ENCODE data around the gene FOXE3.
"Not testable (repeated sequence)": the region's sequence is repeated elsewhere in the genome, so short reads cannot be mapped to it uniquely, and the experiment has no call there.

The FOXE3 gene

GRCh38 chr1:47450606-47451005, 34.5 kb downstream of the FOXE3 start:
- no peak for DNase-seq

DNA sequence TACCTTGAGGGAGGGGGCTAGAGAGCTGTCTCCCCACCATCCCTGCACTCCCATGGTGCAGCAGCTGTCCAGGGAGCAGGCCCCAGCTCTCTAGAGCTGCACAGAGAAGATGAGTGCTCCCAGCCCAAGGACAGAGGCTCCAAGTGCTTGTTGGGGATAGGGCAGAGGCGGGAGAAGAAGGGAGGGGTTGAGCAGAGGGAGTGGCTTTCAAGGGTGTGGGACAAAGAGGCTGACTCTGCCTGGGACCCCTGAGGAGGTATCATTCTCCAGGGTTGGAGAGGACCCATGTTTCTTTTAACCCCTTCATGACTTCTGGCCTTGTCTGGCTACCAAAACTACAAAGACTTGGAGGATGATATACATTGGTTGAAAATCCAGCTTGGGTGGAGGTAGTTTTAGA, 36.3 kb downstream of the FOXE3 start:
- no peak for DNase-seq

- DNase-seq: not testable (repeated sequence)
Measured at GRCh38 chr1:47453910-47454309, 37.8 kb downstream of the FOXE3 start.

DNA sequence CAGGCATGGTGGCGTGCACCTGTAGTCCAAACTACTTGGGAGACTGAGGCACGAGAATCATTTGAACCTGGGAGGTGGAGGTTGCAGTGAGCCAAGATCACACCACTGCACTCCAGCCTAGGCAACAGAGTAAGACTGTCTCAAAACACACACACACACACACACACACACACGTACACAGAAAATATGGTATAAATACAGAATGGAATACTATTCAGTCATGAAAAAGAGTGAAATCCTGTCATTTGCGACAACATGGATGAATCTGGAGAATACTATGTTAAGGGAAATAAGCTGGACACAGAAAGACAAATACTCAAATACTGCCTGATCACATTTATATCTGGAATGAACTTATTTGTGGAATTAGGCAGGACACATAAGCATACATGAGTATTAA, 40.2 kb downstream of the FOXE3 start:
- no peak for DNase-seq

DNA sequence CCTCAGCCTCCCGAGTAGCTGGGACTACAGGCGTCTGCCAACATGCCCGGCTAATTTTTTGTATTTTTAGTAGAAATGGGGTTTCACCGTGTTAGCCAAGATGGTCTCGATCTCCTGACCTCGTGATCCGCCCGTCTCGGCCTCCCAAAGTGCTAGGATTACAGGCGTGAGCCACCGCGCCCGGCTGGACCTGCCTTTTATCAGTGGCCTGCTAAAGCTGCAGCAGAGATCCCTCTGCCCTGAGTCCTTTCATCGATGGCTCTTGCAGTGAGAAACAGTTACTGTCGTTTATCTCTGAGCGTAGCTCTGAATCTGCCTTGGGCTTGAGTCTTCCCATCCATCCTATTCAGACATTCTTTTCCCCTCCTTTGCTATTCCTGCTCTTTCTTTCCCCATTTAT, 41.5 kb downstream of the FOXE3 start:
- not testable (repeated sequence) for DNase-seq

DNA sequence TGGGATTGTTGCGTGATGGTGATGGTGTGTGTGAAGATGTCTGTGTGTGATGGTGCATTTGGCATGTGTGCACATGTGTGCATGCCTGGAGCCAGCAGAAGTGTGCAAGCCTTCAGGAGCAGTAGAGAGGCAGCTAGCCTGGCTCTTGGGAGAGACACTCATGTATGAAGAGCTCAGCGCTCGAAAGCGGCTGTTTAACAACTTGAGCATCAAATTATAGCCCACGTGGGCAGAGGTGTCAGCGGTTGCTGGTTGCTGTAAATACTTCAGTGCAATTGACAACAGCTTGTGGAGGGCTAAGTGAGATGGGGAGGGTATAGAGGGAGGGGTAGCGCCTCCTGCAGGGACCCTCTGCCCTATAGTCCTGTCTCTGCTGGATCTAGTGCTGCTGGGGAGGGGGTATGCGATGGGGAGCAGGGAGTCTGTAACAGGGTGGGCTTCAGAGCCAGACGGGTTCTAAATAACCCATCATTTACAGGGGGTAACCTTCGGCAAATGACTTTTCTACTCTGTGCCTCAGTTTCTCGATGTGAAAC, 43.2 kb downstream of the FOXE3 start:
- no peak for DNase-seq

- DNase-seq: no peak
Measured at GRCh38 chr1:47460040-47460439, 44.0 kb downstream of the FOXE3 start.

- DNase-seq: no peak
Measured at GRCh38 chr1:47460456-47460855, 44.4 kb downstream of the FOXE3 start.

DNA sequence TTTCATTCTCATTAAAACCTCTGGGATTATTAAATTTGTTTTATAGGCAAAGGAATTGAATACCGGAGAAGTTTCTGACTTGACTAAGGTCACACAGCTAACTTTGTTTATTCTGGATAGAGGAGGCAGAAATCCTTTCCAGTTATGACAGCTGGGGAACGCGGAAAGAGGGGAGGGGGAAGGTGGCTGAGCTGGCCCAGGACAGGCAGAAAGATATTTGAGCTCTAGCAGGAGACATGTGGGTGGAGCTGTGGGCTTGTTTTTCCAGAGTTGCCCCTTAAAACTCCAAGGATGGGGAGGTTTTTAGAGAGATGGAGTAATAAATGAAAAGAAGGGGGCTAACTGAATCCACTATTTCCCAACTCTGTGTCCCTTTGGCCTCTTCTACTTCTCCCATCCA, 49.5 kb downstream of the FOXE3 start:
- no peak for DNase-seq

Data from NCI-H82 (cell line).